Measurements from ENCODE around the gene SPG11. TPM values are rescaled to one million over a fixed set of nuclear protein-coding genes. Genes with fewer than 3 reads are reported as not detected.

The SPG11 gene
- total RNA-seq, 1 donor from 2014 or later: 58.1 TPM

- no peaks in the 10 kb centered on the region for H3K9me3 Mint-ChIP-seq (ENCODE audit: unreplicated experiment)
- H3K4me3 Mint-ChIP-seq (ENCODE audit: unreplicated experiment): no peak overlapping the region
- no peak for TF ChIP-seq CTCF (IDR thresholded peaks at IDR 0.05)
- H3K27me3 Mint-ChIP-seq (ENCODE audit: unreplicated experiment): no peaks in the 10 kb centered on the region
- H3K36me3 Mint-ChIP-seq (ENCODE audit: unreplicated experiment): peaks cover 15% of the 10 kb centered on the region
- H3K4me1 Mint-ChIP-seq (ENCODE audit: unreplicated experiment): peaks cover 1% of the 10 kb centered on the region
- H3K27ac Mint-ChIP-seq (ENCODE audit: unreplicated experiment): no peak overlapping the region
- no peak for DNase-seq (ENCODE audit: extremely low spot score, unreplicated experiment)
Measured at GRCh38 chr15:44527241-44527640, 136.2 kb downstream of the SPG11 start.

GRCh38 chr15:44525018-44525417 is 138.4 kb downstream of the SPG11 start:
- DNase-seq (ENCODE audit: extremely low spot score, unreplicated experiment): no peak
- TF ChIP-seq CTCF (IDR thresholded peaks at IDR 0.05): no peak

GRCh38 chr15:44519537-44519936 is 143.9 kb downstream of the SPG11 start:
- no peak overlapping the region for H3K27ac Mint-ChIP-seq (ENCODE audit: unreplicated experiment)
- no peak for TF ChIP-seq CTCF (IDR thresholded peaks at IDR 0.05)
- no peaks in the 10 kb centered on the region for H3K4me1 Mint-ChIP-seq (ENCODE audit: unreplicated experiment)
- DNase-seq (ENCODE audit: extremely low spot score, unreplicated experiment): no peak
- H3K9me3 Mint-ChIP-seq (ENCODE audit: unreplicated experiment): no peaks in the 10 kb centered on the region
- peaks cover 29% of the 10 kb centered on the region for H3K36me3 Mint-ChIP-seq (ENCODE audit: unreplicated experiment)
- H3K4me3 Mint-ChIP-seq (ENCODE audit: unreplicated experiment): no peak overlapping the region
- H3K27me3 Mint-ChIP-seq (ENCODE audit: unreplicated experiment): no peaks in the 10 kb centered on the region

More at GRCh38 chr15:44525018-44525417, 138.4 kb downstream of the SPG11 start:
- H3K4me3 Mint-ChIP-seq (ENCODE audit: unreplicated experiment): no peak overlapping the region
- H3K36me3 Mint-ChIP-seq (ENCODE audit: unreplicated experiment): peaks cover 23% of the 10 kb centered on the region
- no peaks in the 10 kb centered on the region for H3K27me3 Mint-ChIP-seq (ENCODE audit: unreplicated experiment)
- H3K4me1 Mint-ChIP-seq (ENCODE audit: unreplicated experiment): peaks cover 1% of the 10 kb centered on the region
- no peak overlapping the region for H3K27ac Mint-ChIP-seq (ENCODE audit: unreplicated experiment)
- H3K9me3 Mint-ChIP-seq (ENCODE audit: unreplicated experiment): no peaks in the 10 kb centered on the region

- Mint-ChIP-seq H3K36me3 (ENCODE audit: unreplicated experiment) (peaks cover 22% of the 10 kb centered on the region), H3K27me3 (ENCODE audit: unreplicated experiment) (no peaks in the 10 kb centered on the region), H3K4me1 (ENCODE audit: unreplicated experiment) (no peaks in the 10 kb centered on the region), H3K9me3 (ENCODE audit: unreplicated experiment) (no peaks in the 10 kb centered on the region), H3K27ac (ENCODE audit: unreplicated experiment) (no peak overlapping the region), H3K4me3 (ENCODE audit: unreplicated experiment) (no peak overlapping the region)
- no peak for DNase-seq (ENCODE audit: extremely low spot score, unreplicated experiment)
- no peak for TF ChIP-seq CTCF (IDR thresholded peaks at IDR 0.05)
Measured at GRCh38 chr15:44516436-44516835, 147.0 kb downstream of the SPG11 start.

Other genes starting within 250 kb of the SPG11 start
- gene CTDSPL2, start 236.0 kb downstream of the SPG11 start, total RNA-seq: 53.3 and 53.7 TPM in 2 replicates
- gene EIF3J, start 126.5 kb downstream of the SPG11 start, total RNA-seq: 82.1 and 94.2 TPM in 2 replicates
- 0.24 and 0.40 TPM in 2 replicates for gene PATL2, start 47.7 kb upstream of the SPG11 start, total RNA-seq
- gene B2M, start 47.9 kb upstream of the SPG11 start, total RNA-seq: 1,535 and 1,733 TPM in 2 replicates
- 13.6 and 17.6 TPM in 2 replicates for gene TRIM69, start 72.9 kb upstream of the SPG11 start, total RNA-seq